ENCODE data around the gene UBL5. TPM values are rescaled to one million over a fixed set of nuclear protein-coding genes. Genes with fewer than 3 reads are reported as not detected.

Gene UBL5
- total RNA-seq, 2 donors from 2014 or later, result 316 to 384 TPM

DNA sequence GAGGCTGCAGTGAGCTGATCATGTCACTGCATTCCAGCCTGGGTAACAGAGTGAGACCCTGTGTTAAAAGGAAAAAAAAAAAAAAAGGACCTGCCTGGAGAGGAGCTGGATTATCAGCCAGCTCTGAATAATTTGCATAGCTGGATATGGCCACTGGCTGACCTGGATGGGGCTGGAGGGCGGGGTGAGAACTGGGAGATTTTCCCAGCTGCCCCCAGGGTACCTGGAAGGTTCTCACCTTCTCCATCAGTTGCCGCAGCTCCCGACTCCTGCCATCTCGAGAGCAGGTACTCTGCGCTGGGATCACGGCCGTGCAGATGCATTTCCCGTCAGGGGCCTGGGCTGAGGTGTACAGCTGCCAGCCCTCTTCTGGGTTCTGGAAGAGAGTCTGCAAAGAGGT is 32.7 kb downstream of the UBL5 start:
- DNase-seq, result no peak
- TF ChIP-seq, protein P1, sequence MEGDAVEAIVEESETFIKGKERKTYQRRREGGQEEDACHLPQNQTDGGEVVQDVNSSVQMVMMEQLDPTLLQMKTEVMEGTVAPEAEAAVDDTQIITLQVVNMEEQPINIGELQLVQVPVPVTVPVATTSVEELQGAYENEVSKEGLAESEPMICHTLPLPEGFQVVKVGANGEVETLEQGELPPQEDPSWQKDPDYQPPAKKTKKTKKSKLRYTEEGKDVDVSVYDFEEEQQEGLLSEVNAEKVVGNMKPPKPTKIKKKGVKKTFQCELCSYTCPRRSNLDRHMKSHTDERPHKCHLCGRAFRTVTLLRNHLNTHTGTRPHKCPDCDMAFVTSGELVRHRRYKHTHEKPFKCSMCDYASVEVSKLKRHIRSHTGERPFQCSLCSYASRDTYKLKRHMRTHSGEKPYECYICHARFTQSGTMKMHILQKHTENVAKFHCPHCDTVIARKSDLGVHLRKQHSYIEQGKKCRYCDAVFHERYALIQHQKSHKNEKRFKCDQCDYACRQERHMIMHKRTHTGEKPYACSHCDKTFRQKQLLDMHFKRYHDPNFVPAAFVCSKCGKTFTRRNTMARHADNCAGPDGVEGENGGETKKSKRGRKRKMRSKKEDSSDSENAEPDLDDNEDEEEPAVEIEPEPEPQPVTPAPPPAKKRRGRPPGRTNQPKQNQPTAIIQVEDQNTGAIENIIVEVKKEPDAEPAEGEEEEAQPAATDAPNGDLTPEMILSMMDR (IDR thresholded peaks at IDR 0.05), result no peak
- no peaks in the 10 kb centered on the region for H3K9me3 ChIP-seq
- intact Hi-C loops (cut with DNase I), result no loop called here
- H3K27me3 ChIP-seq, result no peaks in the 10 kb centered on the region
- no peak overlapping the region for H3K4me3 ChIP-seq
- no peaks in the 10 kb centered on the region for H3K36me3 ChIP-seq
- no peak overlapping the region for H3K27ac ChIP-seq
- no peaks in the 10 kb centered on the region for H3K4me1 ChIP-seq
- H3K9ac ChIP-seq (ENCODE audit: low read depth in 2 of 2, low read length in 2 of 2), result no peak overlapping the region

DNA sequence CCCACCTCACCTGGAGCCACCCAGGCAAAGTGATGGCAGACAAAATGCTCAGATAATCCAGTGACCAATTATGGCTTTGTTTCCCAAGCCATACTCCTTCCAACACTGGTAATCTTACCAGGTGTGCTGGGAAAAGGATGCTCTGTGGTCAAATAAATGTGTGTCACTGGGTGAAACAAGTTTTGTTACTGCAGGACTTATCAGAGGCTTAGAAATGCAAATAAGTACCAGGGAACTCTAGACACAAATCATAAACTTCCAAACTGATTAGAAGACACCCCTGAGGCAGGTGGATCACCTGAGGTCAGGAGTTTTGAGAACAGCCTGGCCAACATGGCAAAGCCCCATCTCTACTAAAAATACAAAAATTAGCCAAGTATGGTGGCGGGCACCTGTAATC is 33.8 kb downstream of the UBL5 start:
- no peaks in the 10 kb centered on the region for H3K36me3 ChIP-seq
- DNase-seq, result no peak
- no peak overlapping the region for H3K9ac ChIP-seq (ENCODE audit: low read depth in 2 of 2, low read length in 2 of 2)
- no peaks in the 10 kb centered on the region for H3K4me1 ChIP-seq
- H3K9me3 ChIP-seq, result no peaks in the 10 kb centered on the region
- no peak overlapping the region for H3K4me3 ChIP-seq
- intact Hi-C loops (cut with DNase I), result no loop called here
- TF ChIP-seq, protein P1 (IDR thresholded peaks at IDR 0.05), result no peak
- H3K27ac ChIP-seq, result no peak overlapping the region
- H3K27me3 ChIP-seq, result no peaks in the 10 kb centered on the region

DNA sequence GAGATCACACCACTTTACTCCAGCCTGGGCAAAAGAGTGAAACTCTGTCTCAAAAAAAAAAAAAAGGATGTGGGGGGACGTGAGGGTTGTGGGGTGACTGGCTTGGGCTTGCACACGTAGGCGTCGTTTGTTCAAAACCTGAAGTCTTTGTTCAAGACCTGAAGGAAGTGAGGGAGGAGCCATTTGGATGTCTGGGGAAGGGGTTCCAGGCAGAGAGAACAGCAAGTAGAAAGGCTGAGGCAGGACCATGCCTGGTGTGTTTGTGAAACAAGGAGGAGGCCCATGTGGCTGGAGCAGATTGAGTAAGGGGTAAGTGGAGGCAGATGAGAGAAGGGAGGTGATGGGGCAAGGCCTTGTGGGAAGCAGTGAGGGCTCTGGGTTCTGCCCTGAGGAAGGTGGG is 35.2 kb downstream of the UBL5 start:
- Histone ChIP-seq H3K36me3 (no peaks in the 10 kb centered on the region), H3K27me3 (no peaks in the 10 kb centered on the region), H3K4me1 (no peaks in the 10 kb centered on the region), H3K4me3 (no peak overlapping the region), H3K9ac (ENCODE audit: low read depth in 2 of 2, low read length in 2 of 2) (no peak overlapping the region), H3K27ac (no peak overlapping the region), H3K9me3 (no peaks in the 10 kb centered on the region)
- TF ChIP-seq, protein P1 (IDR thresholded peaks at IDR 0.05), result no peak
- intact Hi-C loops (cut with DNase I), result no loop called here
- DNase-seq, result no peak

DNA sequence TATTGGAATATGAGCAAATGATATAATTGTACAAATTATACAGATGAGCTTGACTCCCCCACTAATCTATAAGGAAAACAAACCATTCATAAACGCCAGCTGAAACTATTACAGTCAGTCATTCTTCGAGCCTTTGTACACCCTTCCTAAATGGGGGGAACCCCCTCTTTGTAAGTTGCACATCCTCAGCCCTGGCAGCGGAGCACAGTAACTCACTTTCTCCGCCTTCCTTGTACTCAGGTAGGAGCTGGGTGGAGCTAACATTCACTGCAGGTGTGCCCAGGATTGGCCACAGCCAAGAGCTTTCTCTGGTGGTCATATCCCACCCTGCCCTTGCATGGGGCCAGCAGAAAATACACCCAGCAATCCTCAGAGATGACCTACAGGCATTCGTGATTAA is 36.0 kb downstream of the UBL5 start:
- Histone ChIP-seq H3K27me3 (no peaks in the 10 kb centered on the region), H3K4me3 (no peak overlapping the region), H3K36me3 (no peaks in the 10 kb centered on the region), H3K9ac (ENCODE audit: low read depth in 2 of 2, low read length in 2 of 2) (no peak overlapping the region), H3K27ac (no peak overlapping the region), H3K4me1 (no peaks in the 10 kb centered on the region), H3K9me3 (no peaks in the 10 kb centered on the region)
- DNase-seq, result no peak
- intact Hi-C loops (cut with DNase I), result no loop called here
- TF ChIP-seq, protein P1 (IDR thresholded peaks at IDR 0.05), result no peak

DNA sequence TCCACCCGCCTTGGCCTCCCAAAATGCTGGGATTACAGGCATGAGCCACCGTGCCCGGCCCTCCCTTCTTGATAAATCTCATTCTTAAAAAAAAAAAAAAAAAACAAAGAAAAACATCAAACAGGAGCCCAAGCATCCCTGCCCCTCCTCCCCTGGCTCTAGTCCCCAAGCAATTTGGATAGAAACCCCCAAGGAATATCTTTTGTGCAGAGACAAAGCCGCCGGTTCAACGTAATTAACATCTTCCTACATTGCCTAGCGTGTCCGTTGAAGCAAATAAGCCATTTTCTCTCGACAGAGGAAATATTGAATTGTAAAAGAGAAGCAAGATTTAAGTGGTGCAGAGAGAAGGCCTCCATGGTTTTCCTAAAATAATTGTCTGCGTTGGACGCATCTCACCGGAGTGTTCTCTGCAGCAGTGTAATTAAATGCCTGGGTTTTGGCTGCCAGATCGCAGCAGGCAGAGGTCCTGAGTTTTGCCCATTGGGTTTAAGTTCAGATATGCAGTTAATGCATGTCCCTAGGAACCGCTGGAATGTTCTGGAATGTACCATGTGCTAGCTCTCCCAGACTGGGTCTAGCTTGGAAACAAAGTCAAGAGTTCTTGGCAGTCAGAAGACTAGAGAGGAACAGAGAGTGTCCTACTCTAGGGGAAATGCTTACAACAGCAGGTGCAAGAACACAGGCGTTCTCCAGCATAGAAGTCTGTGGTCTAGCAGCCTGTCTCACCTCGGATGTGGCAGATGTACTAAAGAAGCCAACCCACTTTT is 38.2 kb downstream of the UBL5 start:
- Histone ChIP-seq H3K27ac (no peak overlapping the region), H3K27me3 (no peaks in the 10 kb centered on the region), H3K9ac (ENCODE audit: low read depth in 2 of 2, low read length in 2 of 2) (no peak overlapping the region), H3K9me3 (no peaks in the 10 kb centered on the region), H3K4me3 (no peak overlapping the region), H3K36me3 (no peaks in the 10 kb centered on the region), H3K4me1 (no peaks in the 10 kb centered on the region)
- DNase-seq, result no peak
- TF ChIP-seq, protein P1 (IDR thresholded peaks at IDR 0.05), result no peak
- intact Hi-C loops (cut with DNase I), result no loop called here

All from colonic mucosa (tissue), 4 donors.